IPS-20b (cell line): Measurements from ENCODE around the gene BAHD1.

Experiments used
- H3K27ac ChIP-seq: one replicate; pipeline ENCODE4 v1.5.1; 2013; ENCODE audit warnings: low read length
- H3K27me3 ChIP-seq: 2 replicates; pipeline ENCODE4 v1.6.1; 2013; ENCODE audit warnings: mild to moderate bottlenecking, low read length, inconsistent platforms; ENCODE audit not compliant: insufficient read depth
- H3K36me3 ChIP-seq: 2 replicates; pipeline ENCODE4 v1.6.1; 2013; ENCODE audit warnings: low read depth, mild to moderate bottlenecking, inconsistent platforms, low read length, moderate library complexity; ENCODE audit not compliant: insufficient read depth
- H3K4me1 ChIP-seq: 2 replicates; pipeline ENCODE4 v1.6.1; 2013; ENCODE audit warnings: mild to moderate bottlenecking, control low read depth, inconsistent platforms, low read length, moderate library complexity; ENCODE audit not compliant: insufficient read depth
- H3K4me3 ChIP-seq: 2 replicates; pipeline ENCODE4 v1.5.1; 2013; ENCODE audit warnings: mild to moderate bottlenecking, low read length, inconsistent platforms
- H3K9ac ChIP-seq: 2 replicates; pipeline ENCODE4 v1.6.1; 2013; ENCODE audit warnings: low read depth, mild to moderate bottlenecking, inconsistent platforms, low read length, moderate library complexity
- H3K9me3 ChIP-seq: 2 replicates; pipeline ENCODE4 v1.6.1; 2013; ENCODE audit warnings: mild to moderate bottlenecking, low read depth, low read length, inconsistent platforms; ENCODE audit not compliant: insufficient read depth

Gene BAHD1

DNA sequence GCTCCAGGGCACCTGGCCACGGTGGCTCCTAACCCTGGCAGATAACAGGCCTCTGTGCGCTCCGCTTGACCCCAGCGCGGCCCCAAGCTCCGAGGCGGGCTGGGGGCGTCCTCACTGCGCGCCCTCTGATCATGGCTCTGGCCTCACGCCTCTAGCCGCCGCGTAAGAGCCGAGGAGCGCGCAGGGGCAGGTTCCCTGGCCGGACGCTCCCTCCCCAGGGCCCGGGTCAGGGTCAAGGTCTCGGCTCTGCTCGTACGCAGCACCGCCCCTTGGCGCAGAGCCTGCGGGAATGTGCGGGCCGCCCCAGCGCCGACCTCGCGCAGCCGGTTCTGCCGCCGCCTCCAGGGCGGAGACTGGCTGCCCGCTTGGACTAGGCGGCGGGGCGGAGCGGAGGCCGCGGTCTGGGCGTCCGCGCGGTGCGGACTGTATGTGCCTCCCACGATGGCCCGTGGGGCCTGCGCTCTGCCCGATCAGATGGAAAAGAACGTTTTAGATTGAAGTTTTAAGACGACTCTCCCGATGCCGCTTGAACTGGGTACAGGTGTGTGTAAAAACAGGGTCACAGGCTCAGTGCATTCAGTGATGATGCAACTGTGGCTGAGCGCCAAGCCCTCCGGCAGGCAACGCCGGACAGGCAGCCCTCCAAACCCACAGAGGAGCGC is 70.8 kb downstream of the BAHD1 start:
- Histone ChIP-seq H3K4me3 (peak overlapping the region; percentile 73), H3K27me3 (peaks cover 66% of the 10 kb centered on the region), H3K27ac (no peak overlapping the region), H3K9me3 (no peaks in the 10 kb centered on the region), H3K9ac (peak overlapping the region; percentile 74; the same call in 1 of the 2 replicates), H3K4me1 (peaks cover 3% of the 10 kb centered on the region; the same call in 1 of the 2 replicates), H3K36me3 (no peaks in the 10 kb centered on the region)

DNA sequence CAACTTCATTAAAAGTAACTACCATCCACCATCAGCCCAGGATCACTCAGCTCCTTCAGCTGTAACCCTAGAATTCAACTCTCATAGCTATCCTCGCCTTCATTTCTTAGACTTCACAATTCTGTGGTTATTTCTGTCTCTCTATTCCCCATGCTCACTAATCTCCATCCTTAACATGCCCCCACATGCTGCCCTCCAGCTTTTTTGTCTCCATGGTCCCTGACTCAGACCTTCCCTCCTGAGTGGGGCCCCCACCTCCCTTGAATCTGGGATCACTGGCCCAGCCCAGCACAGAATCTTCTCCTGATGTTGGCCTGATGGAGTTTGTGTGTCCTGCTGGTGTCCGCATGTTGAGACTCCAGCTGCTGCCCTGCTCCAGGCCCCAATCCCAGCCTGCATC is 71.7 kb downstream of the BAHD1 start:
- peaks cover 60% of the 10 kb centered on the region for H3K27me3 ChIP-seq
- no peak overlapping the region for H3K27ac ChIP-seq

DNA sequence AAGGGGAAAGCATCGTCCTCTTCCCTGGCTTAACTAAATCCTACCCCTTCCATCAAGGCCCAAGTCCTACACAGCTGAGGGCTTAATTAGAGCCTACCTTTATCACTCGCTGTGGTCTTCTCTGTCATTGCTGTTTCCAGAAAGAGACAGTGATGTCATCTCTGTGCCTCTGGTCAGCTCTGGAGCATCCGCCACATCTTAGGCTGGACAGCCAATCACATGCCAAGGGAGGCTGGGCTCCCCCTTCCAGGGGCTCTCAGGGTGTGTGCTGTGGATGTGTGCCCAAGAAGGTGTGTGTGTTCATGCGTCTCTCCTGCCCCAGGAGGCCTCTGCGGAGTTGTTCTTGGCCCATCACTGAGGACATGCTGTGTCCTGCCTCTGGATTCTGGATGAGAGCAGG is 72.9 kb downstream of the BAHD1 start:
- no peak overlapping the region for H3K9ac ChIP-seq
- no peaks in the 10 kb centered on the region for H3K36me3 ChIP-seq
- H3K27ac ChIP-seq, result no peak overlapping the region
- H3K9me3 ChIP-seq, result no peaks in the 10 kb centered on the region
- peaks cover 49% of the 10 kb centered on the region for H3K27me3 ChIP-seq
- no peak overlapping the region for H3K4me3 ChIP-seq
- no peaks in the 10 kb centered on the region for H3K4me1 ChIP-seq

More for the DNA sequence above, 71.7 kb downstream of the BAHD1 start:
- no peaks in the 10 kb centered on the region for H3K36me3 ChIP-seq
- H3K4me1 ChIP-seq, result no peaks in the 10 kb centered on the region
- H3K9me3 ChIP-seq, result no peaks in the 10 kb centered on the region
- H3K4me3 ChIP-seq, result no peak overlapping the region
- H3K9ac ChIP-seq, result peak overlapping the region; percentile 74; the same call in 1 of the 2 replicates

DNA sequence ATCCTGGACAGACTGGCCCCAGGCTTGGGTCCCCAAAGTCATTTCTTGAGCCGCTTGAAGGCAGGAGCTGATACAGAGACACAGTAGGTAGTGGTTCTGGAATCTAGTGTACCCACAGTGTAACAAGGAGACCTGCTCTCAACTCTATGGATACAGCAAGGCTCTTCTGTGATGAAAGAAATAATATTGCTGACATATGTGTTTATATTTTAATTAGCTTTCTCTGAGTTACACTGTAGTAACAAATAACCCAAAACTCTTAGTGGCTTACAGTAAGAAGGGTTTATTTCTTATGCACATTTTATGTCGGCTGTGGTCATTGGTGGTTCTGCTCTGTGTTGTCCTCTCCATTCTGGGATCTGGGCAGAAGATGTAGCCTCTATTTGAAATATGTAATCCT is 75.6 kb downstream of the BAHD1 start:
- H3K9me3 ChIP-seq, result no peaks in the 10 kb centered on the region
- no peaks in the 10 kb centered on the region for H3K36me3 ChIP-seq
- H3K27ac ChIP-seq, result no peak overlapping the region

More for the DNA sequence above, 75.6 kb downstream of the BAHD1 start:
- Histone ChIP-seq H3K9ac (no peak overlapping the region), H3K4me1 (no peaks in the 10 kb centered on the region), H3K4me3 (no peak overlapping the region), H3K27me3 (peaks cover 30% of the 10 kb centered on the region)
